Fibroblast of peridontal ligament (primary cell): Measurements from ENCODE around the gene IKZF1.
"Not testable (repeated sequence)": the region's sequence is repeated elsewhere in the genome, so short reads cannot be mapped to it uniquely, and the experiment has no call there.

Experiments used
- DNase-seq: peaks from one replicate; pipeline ENCODE4 v3.0.0-alpha.2; 2010; ENCODE audit errors: extremely low read depth

The IKZF1 gene

DNA sequence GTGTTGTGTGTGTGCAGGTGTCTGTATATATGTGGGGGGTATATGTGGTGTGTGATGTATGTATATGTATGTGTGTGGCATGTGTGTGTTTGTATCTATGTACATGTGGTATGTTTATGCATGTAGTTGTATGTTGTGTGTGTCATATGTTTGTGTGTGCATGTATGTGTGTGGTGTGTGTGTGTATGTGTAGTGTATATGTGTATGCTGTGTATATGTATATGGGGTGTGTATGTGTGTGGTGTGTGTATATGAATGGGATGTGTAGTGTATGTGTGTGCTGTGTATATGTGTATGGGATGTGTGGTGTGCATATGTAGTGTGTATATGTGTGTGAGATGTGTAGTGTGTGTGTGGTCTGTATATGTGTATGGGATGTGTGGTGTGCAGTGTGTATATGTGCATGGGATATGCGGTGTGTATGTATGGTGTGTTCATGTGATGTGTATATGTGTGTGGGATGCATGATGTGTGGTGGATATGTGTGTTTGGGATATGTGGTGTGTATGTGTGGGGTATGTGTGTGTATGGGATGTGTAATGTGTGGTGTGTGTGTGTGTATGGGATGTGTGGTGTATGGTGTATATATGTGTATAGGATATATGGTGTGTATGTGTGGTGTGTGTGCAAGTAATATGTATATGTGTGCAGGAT is 30.0 kb downstream of the IKZF1 start:
- no peak for DNase-seq

DNA sequence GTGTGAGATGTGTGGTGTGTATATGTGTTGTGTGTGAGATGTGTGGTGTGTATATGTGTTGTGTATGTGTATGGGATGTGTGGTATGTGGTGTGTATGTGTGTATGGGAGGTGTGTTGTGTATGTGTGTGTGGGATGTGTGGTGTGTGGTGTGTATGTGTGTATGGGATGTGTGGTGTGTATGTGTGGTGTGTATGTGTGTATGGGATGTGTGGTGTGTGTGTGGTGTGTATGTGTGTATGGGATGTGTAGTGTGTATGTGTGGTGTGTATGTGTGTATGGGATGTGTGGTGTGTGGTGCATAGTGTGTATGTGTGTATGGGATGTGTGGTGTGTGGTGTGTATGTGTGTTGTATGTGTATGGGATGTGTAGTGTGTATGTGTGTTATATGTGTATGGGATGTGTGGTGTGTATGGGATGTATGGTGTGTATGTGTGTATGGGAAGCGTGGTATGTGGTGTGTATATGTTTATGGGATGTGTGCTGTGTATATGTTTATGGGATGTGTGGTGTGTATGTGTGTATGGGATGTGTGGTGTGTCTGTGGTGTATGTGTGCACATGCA is 30.8 kb downstream of the IKZF1 start:
- DNase-seq: no peak

DNA sequence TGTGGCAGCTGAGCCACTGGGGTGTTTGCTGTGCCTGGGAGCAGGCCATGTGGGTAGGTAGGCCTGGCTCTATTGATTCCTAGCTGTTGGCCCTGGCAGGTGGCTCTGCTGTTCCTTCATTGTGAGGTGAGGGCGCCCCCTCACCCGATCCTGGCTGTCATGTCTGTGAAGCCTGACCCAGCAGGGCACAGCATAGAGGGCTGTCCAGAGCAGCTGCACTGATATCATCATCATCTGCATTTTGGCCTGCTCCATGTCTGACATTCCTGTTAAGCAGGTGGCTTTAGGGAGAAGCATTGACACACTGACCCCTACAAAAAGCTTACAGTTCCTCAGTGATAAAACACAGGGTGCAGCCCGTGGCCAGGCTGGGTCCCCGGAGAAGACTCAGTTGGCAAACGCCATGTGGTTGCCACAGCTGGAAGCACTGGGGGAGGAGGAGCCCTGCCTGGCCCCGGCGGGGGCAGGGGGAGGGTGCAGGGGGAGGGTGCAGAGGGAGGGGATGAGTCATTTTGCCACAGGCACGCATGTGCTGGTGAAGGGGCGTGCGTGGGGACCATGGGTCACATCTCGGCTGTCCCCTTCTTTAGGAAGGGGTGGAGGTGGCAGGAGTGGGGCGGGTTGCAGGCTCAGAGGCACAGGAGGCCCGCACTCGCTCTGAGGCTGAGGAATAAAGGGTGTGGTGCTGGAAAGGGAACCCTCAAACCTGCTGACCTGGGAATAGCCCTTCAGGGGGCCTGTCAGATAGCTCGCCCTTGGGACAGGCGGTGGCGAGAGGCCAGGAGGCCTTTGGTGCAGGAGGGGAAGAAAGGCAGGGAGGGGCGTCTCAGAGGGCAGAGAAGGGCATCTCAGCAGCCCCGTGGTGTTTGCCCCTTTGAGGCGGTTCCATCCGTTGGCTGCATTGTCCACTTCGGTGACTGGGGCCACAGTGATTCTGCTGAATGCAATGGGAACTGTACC is 31.6 kb downstream of the IKZF1 start:
- DNase-seq: no peak

DNA sequence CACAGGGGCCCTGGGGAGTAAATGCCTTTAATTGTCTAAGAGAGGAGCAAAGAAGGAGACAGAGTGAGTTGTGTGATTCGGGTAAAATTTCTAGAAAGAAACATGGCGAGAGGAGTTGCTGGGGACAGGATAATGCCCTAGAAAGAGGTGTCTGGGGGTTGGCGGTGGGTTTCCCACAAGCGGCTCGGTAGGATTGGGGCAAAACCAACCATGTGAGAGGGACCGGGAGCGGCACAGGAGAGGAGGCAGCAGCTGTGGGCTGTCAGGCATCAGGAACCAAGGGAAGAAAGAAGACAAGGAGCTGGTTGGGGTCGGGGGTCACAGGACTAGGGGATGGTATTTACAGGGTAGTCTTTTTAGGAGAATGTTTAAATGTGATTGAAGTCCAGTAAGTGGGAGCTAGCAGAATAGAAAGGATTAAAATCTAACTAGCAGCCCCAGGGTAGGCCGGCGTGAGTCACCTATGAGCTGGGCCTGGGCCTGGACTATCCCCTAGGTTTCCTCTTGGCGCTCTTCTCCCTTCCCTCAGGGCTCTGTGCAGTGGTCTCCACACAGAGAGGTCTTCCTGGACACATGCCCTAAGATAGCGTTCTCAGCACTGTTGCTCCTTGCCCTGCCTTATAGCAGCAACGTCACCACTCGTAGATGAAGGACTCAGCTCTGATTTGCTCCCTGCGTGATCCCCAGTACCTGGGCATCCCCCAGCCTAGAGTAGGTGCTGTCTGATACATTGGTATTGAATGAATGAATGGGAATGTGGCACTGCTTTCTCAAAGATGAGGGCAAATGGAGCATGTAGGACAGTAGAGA is 32.6 kb downstream of the IKZF1 start:
- no peak for DNase-seq

DNA sequence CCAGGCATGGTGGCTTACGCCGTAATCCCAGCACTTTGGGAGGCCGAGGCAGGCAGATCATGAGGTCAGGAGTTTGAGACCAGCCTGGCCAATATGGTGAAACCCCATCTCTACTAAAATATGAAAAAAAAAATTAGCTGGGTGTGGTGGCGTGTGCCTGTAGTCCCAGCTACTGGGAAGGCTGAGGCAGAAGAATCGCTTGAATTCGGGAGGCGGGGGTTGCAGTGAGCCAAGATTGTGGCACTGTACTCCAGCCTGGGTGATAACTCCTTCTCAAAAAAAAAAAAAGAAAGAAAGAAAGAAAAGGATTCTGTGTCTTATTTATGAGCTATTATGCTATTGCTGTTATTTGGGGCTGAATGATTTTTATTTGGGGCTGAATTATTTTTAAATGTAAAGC is 35.0 kb downstream of the IKZF1 start:
- DNase-seq: not testable (repeated sequence)

DNA sequence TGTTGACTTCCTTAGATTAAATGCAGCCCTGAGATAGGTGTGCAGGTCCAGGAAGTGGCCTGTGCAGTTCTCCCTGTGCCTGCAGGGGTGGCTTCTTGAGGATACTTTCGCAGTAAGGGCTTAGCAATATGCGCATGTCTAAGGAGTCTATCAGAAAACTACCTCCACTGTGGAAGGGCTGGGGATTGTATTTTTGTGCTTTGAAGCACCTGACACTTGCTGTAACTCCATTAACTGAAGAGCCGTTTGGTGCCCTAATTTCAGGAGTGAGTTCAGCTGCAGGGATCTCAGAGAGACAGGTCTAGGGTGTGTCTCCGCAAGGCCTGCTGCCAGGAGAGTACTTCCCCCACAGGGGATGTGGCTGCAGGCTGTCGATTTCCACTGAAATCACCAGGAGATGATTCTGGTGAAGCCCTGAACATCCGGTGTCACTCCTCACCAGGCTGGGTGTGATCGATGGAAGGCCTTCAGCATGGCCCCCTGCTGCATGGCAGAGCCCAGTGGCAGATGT is 35.5 kb downstream of the IKZF1 start:
- DNase-seq: no peak

DNA sequence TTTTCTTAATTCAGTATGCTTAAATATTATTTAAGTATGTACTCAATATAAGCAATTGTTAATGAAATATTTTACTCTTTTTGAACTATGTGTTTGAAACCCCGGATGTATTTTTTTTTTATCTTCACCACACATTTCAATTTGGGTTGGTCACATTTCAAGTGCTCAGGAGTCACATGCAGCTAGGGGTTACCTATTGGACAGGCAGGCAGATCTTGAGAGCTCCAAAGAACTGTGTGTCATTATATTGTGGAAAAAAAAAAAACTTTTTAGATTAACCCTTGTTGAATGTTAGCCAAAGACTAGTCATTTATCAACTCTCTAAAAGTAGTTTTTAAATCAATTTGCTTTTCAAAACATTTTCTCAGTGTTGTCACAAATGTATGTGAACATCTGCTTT is 37.2 kb downstream of the IKZF1 start:
- DNase-seq: no peak

DNA sequence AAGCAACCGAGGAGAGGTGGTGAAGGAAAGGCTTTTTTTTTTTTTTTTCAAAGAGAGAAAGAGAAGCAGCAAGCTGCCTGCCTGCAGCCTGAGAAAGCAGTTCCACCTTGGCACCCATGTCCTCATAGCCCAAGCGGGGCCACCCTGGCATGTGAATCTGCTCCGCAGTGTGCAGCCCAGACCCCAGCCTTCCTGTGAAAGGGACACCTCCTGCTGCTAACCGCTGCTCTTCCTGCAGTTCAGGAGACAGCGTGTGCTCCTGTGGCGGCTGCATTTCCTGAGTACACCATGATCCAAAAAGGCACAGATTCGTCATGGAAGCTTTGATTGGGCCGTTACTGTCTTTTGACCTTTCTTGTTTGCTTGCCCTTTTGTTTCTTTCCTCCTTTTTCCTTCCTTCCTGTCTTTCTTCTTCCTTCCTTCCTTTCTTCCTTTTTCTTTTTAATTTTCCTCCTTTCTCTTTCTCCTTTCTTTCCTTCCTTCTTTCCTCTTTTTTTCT is 38.1 kb downstream of the IKZF1 start:
- DNase-seq: no peak

DNA sequence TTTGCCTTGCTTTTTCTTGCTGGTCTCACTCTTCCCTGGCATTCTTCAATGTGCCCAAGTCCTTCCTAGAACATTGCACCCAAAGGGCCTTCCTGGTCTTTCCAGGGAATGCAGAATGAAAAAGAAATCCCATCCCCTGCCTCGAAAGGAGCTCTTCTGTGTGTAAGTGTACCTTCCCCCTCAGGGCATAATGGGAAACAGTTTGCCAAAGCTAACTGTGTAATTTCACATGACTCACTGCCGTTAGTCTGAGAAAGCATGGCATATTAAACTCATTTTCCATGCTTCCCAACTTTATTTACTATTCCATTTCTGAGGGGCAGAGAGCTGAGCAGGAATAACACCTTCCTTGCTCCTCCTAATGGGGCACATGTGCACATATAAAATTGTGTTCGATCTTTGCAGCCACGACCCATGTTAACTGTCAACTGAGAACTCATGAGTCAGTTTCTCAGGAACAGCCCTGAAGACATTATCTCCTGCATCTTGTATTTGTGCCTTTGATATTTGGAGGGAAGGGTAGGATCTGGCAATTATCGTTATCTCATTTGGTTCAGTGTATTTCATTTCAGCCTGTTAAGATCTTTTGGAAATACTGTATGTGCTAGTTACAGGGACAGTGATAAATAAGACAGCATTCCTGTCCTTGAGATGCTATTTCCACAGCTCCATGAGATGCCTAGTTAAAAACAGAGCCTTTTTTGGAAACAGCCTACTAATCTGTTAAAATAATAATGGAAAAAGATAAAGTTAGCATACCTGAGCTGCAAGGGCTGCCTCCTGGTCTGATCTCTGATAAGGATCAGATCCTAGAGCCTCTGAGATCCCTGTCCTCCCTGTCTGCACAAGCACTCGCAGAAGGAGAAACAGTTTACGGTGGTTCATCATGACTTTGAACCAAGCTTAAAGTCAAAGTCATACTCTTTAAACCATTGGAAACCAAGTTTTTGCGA is 42.3 kb downstream of the IKZF1 start:
- DNase-seq: no peak

DNA sequence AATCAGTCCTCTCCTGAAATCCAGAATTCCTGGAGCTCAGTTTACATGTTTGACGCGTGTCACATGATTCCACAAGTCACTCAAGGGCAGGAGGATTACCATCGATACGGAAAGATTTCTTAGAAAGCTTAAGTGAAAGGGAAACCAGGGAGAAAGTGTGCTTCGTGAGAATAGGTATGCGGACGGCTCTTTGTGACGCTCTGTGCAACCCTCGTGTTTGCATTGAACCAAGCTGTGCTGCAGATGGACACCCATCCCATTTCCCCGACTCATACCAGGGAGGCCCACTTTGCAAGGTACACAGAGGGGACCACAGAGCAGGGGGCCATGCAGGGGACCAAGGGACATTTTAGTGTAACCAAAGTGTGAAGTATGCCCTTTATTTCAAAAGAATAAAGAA is 43.2 kb downstream of the IKZF1 start:
- DNase-seq: no peak

DNA sequence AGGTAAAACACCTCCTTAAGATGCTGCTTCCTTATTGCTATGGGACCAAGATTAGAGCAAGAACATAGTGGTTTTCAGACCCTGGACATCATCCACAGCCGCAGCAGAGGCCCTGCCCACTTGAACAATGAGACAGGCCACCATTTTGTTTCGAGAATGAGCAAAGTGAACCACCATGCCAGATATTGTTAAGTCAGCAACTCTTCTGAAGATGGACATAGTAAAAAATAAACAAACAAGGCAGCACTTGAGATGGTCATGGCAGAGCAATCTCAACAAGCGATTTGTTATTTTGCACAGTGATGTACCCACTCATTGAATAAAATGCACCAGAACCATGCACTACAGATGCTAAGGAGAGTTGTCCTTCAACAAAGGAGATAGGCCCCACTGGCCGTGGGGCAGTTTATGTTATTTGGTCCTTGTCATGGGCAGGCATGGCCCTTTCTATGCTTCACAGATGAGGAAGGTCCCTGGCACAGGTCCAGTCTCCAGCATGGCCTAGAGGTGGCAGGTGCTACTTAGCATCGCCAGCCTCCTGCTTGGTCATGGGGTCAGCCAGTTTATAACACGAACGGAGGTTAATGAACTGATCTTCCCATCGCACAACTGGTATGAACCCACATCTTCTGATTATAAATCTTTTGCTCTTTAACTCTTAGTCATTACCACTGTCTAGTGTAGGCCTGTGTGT is 44.1 kb downstream of the IKZF1 start:
- no peak for DNase-seq

DNA sequence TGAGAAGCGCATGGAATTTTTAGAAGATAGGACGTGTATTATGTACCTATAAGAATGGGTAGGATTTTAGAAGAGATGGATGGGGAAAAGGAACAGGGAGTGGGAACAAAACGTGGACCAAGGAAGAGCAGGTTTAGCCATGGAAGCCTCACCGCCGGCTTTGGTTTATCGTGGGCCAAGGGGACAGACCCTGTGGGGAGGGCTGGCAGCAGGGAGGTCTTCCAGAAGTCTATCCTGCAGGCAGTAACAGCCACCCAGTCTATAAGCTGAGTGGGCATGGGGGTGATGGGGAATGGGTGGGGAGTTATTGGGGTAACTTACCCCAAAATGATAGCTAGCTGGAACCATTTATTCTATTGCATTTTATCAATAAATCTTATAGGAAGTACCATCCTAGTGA is 44.9 kb downstream of the IKZF1 start:
- DNase-seq: no peak

DNA sequence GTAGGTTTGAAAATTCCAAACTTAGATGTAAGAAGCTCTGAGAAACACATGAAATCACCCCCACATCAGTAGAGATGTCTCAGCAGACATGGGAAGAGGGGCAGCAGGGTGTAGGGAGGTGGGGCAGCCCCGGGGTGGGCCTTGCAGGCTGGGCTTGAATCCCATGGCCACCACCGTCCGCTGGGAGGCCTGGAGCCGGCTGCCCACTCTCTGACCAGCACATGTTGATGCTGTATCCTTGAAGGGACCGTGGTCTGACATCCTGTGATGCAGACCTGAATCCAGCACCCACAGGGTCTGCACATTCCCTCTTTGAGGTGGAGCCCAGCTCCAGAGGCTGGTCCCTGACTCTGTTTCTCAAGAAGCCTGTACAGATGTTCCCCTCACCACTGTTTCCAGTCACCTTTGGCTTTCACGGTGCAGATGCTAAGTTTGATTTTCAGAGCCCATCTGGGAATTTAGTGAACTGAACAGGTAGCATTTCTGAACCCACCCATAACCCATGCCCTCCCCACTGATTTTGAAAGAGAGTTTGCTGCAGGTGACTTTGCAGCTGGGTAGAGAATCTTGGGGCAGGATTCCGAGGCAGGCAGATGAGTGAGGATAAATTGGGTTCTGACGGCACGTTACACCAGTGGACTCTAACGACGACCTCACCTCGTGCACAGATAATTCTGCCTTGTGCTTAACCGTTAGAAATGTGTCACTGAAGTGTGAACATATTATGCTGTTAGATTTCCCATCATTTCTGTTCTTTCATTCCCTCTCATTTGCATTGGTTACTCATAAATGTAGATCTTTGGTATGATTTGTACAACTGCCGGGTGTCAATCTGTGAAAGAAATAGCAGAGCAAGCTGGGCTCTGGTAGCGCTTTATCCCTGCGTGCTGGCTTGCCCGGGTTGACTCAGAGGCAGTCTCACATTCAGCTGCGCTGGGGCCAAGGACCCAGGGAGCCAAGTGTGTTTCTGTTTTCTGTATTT is 45.7 kb downstream of the IKZF1 start:
- no peak for DNase-seq

DNA sequence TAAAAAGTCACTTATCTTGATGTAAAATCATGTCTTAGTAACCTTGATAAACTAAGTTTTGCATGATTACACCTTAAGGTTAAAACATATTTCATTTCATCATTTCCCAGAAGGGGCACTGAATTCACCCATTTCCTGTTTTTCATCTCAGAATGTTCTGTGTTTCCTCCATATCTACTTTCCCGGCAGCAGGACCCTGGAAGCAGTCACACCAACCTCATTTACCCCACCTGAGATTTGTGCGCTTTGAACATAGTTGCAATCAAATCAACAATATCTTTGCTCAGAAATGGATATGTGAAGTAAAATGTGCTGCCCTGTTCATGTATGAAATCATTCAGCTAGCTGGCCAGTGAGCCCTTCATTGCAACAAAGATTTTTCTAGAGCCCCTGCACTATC is 46.8 kb downstream of the IKZF1 start:
- DNase-seq: no peak

DNA sequence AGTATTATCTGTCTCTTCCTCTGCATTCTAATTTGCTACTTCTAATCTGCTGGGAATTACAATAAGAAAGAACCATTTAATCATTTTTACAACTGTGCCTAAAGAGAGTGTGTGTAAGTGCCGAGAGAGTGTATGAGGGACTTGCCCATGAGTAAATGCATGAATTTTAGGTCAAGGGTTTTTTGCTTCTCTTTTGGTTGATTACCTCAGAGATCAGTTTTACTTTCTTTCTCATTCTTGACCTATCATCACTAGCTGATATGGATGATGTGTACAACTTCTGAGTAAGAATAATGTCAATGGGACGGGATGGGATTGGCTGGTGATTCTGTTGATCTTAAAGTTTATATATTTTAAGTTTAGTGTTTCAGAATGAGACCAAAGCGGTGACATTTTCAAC is 47.8 kb downstream of the IKZF1 start:
- DNase-seq: no peak

DNA sequence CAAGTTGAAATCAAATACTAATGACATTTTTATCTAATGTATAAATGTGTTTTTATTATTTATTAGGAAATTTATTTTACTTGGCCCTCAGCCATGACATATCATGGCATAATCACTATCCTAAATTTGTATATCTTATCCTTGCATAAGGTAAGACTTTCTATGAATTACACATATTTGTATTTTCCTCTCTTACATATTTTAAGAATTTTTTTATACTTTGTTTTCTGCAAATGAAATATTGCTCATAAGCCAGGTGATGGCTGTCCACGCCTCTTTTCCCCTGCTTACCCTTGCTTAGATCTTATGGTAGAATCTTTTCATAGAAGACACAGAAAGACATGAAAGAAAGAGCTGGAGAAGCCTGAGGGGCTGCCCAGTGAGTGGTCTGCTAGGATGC is 48.2 kb downstream of the IKZF1 start:
- no peak for DNase-seq

DNA sequence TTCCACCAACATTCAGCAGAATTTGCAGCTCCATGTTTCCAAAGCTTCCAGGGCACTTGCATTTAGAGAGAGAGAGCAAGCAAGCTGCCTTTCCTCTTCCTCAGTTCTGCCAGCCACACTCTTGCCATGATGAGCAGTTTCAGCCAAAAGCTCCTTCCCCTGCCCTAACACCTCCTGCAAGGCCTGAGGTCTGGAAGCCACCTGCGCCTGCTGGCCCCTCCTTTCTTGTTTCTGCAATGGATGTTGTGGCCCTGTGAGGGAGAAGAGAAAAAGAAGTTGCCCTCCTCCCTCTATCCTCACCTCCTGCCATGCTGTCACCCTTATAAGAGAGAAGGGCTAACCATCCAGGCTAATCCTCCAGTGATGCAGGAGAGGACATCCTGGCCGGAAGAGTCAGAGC is 48.7 kb downstream of the IKZF1 start:
- no peak for DNase-seq

DNA sequence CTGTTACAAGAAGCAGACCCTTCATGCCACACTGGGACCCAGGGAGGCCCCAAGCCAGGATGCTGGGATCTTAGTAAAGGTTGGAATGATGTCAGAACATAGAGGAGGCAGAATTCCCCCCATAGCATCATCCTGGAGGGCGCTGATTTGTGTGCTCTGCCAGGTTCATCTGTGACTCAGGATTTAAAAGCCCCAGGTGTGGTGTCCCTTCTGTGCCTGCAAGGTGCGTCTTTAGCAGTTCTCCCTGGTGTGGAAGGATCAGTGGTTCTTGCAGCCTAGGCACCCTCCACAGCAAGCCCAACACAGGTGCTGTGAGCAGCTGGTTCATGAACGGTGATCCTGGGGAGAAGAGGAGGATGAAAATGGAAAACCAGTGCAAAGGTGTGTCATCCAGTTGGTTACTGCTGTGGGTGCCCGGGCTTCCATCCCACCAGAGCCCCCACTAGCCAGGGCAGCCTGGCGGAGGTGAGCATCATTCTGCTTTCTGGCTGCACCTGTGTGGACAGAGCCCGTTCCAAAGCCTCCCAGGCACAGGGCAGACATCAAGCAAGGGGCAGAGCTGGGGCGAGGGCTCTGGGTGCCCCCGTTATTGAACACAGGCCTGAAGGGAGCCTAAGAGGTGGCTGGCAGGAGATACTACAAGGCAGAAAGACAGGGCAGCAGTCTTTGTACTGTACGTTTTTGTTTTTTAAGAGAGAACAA is 49.5 kb downstream of the IKZF1 start:
- no peak for DNase-seq
